AG04449 (cell line): ENCODE data around the gene TASP1.

Experiments used
- CTCF ChIA-PET: fragments of 350-600 bp; formaldehyde crosslinking; extraction: SDS; loops from one replicate; lab custom pipeline; 2021; ENCODE audit warnings: antibody characterized with exemption; lab: Yijun Ruan, JAX
- POLR2A ChIA-PET: fragments of 400-600, 350-600 bp; formaldehyde crosslinking; extraction: SDS; loops from one replicate; lab custom pipeline; 2020; ENCODE audit warnings: antibody characterized with exemption, inconsistent platforms; lab: Yijun Ruan, JAX
- DNase-seq: peaks from one replicate; pipeline ENCODE4 v3.0.0-alpha.2; 2010; ENCODE audit warnings: low read depth, low spot score
- H3K4me3 ChIP-seq: 2 replicates; pipeline ENCODE4 v1.5.1; 2011; ENCODE audit warnings: low read depth, mild to moderate bottlenecking, control low read depth, low read length
- CTCF ChIP-seq: IDR thresholded peaks from one replicate; pipeline ENCODE4 v1.5.1; 2011; ENCODE audit warnings: mild to moderate bottlenecking, moderate library complexity, low read length, control low read depth, inconsistent platforms; ENCODE audit not compliant: insufficient read depth; ENCODE audit errors: missing control alignments

Gene TASP1

GRCh38 chr20:13457487-13457886 is 181.2 kb downstream of the TASP1 start:
- ChIA-PET POLR2A (no interaction called here), CTCF (interaction anchor here (2.2 to 7.2 kb wide), 2 partner anchors 34 to 90 kb away, joined by 6 to 75 read pairs; no protein-coding TSS in a partner anchor)
- DNase-seq, result no peak
- TF ChIP-seq CTCF, result no peak
- no peak overlapping the region for H3K4me3 ChIP-seq

DNA sequence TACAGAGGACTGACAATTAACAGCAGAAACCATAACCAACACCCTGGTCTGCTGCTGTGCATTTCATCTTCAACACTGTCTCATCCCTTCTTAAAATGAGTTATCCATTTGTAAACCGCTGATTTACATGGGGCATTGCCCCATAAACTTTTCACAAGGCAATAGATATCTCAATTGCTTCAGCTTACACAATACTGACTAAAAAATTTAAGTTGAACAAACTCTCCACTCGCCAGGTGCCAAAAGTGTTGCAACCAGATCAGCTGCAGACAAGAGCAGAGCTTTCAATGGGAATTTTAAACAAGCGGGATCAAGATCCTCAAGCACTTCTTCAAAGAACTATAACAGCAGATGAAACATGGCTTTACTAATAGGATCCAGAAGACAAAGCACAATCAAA is 183.0 kb downstream of the TASP1 start:
- H3K4me3 ChIP-seq, result no peak overlapping the region
- TF ChIP-seq CTCF, result no peak
- ChIA-PET POLR2A (no interaction called here), CTCF (interaction anchor here (7.2 kb wide), 1 partner anchor 92 kb away, joined by 75 read pairs; no protein-coding TSS in a partner anchor)
- no peak for DNase-seq

DNA sequence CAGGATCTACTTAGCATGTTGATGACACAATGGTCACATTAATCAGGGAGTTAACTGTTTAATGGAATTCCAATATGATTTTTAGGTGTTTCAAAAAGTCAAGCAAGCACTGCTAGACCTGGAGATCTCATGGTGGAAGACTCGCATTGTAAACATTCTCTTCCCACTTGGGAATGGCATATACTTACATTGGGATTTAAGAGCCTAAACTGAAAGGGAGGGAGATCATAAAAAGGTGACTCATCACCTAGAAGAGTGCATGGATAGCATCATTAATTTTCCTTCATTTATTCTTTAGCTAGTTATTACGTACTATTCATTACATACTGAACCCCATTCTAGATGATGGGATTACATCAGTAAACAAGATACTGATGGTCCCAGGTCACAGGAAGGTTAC is 185.4 kb downstream of the TASP1 start:
- H3K4me3 ChIP-seq, result no peak overlapping the region
- DNase-seq, result no peak
- no peak for TF ChIP-seq CTCF
- ChIA-PET POLR2A (no interaction called here), CTCF (no interaction called here)

GRCh38 chr20:13452470-13453124 is 186.1 kb downstream of the TASP1 start:
- ChIA-PET POLR2A (no interaction called here), CTCF (interaction anchor here (1.9 kb wide), 2 partner anchors 8 to 94 kb away, joined by 8 to 11 read pairs; no protein-coding TSS in a partner anchor)
- TF ChIP-seq CTCF, result no peak
- no peak overlapping the region for H3K4me3 ChIP-seq
- DNase-seq, result no peak

GRCh38 chr20:13449868-13450434 is 188.8 kb downstream of the TASP1 start:
- no peak overlapping the region for H3K4me3 ChIP-seq
- POLR2A ChIA-PET, result no interaction called here
- CTCF ChIA-PET, result interaction anchor here (0.8 to 1.5 kb wide), 3 partner anchors 9 to 98 kb away, joined by 3 to 4 read pairs (median 4); no protein-coding TSS in a partner anchor
- TF ChIP-seq CTCF, result no peak
- no peak for DNase-seq

GRCh38 chr20:13447385-13448180 is 191.1 kb downstream of the TASP1 start:
- no peak for TF ChIP-seq CTCF
- POLR2A ChIA-PET, result no interaction called here
- DNase-seq, result no peak
- CTCF ChIA-PET, result interaction anchor here (1.5 kb wide), 1 partner anchor 99 kb away, joined by 3 read pairs; no protein-coding TSS in a partner anchor
- no peak overlapping the region for H3K4me3 ChIP-seq
